ENCODE measurements around the gene TGM3. TPM values are rescaled to one million over a fixed set of nuclear protein-coding genes. Genes with fewer than 3 reads are reported as not detected.

The TGM3 gene
- total RNA-seq, 1 donor from 2014 or later = 0.32 TPM

DNA sequence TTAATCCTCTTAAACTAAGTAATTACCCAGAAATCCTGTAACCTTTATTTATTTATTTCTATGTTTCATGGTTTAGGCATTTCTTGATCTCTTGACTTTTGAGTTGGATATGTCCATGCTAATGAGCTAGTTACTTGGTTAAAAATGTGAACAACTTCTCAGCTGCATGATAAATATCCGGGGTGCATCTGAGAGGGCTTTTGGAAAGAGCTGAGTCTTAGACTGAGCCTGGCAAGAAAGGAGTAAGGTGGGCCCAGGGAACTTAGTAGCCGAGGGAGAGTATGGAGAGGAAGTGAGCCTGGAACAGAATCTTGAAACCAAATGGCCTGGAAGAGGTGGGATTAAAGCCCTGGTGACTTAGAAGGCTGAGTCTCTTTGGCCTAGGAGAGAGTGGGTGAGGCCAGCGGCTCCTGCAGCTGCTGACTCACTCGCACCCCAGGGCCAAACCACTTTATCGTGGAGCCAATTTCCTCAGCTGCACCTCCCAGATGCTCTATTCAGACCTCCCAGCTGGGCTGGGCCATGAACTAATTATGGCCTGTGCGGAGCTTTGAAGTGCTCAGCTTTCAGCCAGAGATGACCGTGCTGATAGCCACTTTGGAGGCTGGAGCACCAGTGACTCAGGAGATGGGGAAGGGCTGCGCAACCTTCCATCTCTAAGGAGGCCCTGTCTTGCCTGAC is 19.1 kb downstream of the TGM3 start:
- no peak overlapping the region for H3K4me3 ChIP-seq
- intact Hi-C loops (cut with DNase I) = no loop called here
- H3K36me3 ChIP-seq = no peaks in the 10 kb centered on the region
- no peak overlapping the region for H3K27ac ChIP-seq
- TF ChIP-seq, protein P1, sequence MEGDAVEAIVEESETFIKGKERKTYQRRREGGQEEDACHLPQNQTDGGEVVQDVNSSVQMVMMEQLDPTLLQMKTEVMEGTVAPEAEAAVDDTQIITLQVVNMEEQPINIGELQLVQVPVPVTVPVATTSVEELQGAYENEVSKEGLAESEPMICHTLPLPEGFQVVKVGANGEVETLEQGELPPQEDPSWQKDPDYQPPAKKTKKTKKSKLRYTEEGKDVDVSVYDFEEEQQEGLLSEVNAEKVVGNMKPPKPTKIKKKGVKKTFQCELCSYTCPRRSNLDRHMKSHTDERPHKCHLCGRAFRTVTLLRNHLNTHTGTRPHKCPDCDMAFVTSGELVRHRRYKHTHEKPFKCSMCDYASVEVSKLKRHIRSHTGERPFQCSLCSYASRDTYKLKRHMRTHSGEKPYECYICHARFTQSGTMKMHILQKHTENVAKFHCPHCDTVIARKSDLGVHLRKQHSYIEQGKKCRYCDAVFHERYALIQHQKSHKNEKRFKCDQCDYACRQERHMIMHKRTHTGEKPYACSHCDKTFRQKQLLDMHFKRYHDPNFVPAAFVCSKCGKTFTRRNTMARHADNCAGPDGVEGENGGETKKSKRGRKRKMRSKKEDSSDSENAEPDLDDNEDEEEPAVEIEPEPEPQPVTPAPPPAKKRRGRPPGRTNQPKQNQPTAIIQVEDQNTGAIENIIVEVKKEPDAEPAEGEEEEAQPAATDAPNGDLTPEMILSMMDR (IDR thresholded peaks at IDR 0.05) = no peak
- no peaks in the 10 kb centered on the region for H3K9me3 ChIP-seq
- peaks cover 3% of the 10 kb centered on the region for H3K27me3 ChIP-seq (ENCODE audit: low read depth)
- no peak for DNase-seq
- no peaks in the 10 kb centered on the region for H3K4me1 ChIP-seq
- ATAC-seq = peak; percentile 33 to 52

DNA sequence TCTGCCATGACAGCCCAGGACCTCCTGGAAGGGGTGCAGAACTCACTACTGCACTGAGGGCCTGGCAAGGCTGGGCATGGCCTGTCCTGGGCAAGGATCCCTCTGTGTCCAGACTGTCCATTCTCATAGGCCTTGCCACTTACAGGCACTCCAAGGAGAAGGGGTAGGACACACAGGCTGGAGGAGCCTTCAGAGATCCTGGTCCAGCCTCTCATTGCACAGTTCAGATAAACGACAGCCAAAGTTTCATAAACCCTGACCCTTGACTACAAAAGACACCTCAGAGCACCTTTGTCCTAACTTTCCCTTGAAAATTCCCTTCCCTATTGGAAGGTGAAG is 19.6 kb downstream of the TGM3 start:
- TF ChIP-seq, protein P1 (IDR thresholded peaks at IDR 0.05) = no peak
- no peaks in the 10 kb centered on the region for H3K4me1 ChIP-seq
- H3K36me3 ChIP-seq = no peaks in the 10 kb centered on the region
- H3K9me3 ChIP-seq = no peaks in the 10 kb centered on the region
- no peak for DNase-seq
- no peak overlapping the region for H3K4me3 ChIP-seq
- peak in 1 of 2 donors; percentile 23 for ATAC-seq
- intact Hi-C loops (cut with DNase I) = no loop called here
- H3K27me3 ChIP-seq (ENCODE audit: low read depth) = no peaks in the 10 kb centered on the region
- no peak overlapping the region for H3K27ac ChIP-seq

DNA sequence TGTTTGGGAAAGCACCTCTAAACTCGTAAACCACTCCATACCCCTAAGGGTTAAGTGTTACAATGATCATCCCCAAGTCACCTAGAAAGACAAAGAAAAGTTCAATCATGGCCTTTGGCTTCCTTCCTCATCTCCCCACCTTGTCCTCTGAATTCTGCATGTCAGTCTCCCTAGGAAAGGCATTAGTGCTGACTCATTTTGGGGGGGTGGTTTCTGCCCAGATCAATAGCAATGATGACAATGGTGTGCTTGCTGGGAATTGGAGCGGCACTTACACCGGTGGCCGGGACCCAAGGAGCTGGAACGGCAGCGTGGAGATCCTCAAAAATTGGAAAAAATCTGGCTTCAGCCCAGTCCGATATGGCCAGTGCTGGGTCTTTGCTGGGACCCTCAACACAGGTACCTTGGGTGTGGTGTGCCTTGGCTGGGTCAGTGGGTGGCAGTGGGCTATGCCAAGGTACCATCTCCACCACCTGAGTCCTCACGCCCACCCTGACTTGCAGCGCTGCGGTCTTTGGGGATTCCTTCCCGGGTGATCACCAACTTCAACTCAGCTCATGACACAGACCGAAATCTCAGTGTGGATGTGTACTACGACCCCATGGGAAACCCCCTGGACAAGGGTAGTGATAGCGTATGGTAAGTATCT is 21.2 kb downstream of the TGM3 start:
- TF ChIP-seq, protein P1 (IDR thresholded peaks at IDR 0.05) = no peak
- no peaks in the 10 kb centered on the region for H3K27me3 ChIP-seq (ENCODE audit: low read depth)
- H3K4me3 ChIP-seq = no peak overlapping the region
- ATAC-seq = no peak
- intact Hi-C loops (cut with DNase I) = no loop called here
- H3K4me1 ChIP-seq = no peaks in the 10 kb centered on the region
- no peaks in the 10 kb centered on the region for H3K9me3 ChIP-seq
- no peaks in the 10 kb centered on the region for H3K36me3 ChIP-seq
- no peak for DNase-seq
- no peak overlapping the region for H3K27ac ChIP-seq

DNA sequence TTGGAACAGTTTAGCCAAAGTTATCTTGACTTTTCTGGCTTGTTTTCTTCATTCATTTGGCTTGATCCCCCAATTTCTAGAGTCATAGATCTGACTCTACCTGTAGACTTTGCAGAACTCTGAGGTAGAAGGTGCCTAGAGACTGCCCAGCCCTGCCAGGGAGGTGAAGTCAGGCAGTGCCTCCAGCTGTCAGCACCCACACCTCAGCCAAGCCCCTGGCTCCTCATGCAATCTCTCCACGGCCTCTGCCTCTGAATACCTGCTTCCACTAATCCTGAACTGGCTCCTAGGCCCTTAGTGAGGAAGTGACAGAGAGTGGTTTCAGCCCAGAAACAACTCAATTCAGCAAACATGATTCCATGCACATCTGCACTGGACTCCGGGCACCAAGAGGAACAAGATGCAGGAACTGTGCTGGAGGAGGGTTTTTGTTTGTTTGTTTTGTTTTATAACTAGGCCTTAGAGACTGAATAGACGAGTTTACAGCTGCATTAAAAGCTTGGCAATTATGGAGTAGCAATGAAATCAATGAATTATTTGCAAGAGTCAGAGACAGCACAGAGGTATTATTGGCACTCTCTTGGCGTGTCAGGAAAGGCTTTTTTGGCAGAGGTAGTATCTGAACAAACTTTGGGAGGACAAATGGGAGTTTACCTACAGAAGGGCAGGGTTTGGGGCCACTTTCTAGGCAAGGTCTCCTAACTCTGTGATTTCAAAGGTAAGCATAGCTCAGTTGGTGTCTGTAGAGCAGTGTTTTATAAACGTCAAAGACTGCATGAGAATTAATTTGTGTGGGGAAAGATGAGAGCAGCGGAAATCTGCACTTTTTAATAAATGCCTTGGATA is 25.2 kb downstream of the TGM3 start:
- Histone ChIP-seq H3K27ac (no peak overlapping the region), H3K9me3 (no peaks in the 10 kb centered on the region), H3K27me3 (ENCODE audit: low read depth) (peaks cover 1% of the 10 kb centered on the region), H3K4me3 (no peak overlapping the region), H3K36me3 (no peaks in the 10 kb centered on the region), H3K4me1 (no peaks in the 10 kb centered on the region)
- intact Hi-C loops (cut with DNase I) = no loop called here
- DNase-seq (no peak), ATAC-seq (no peak)
- TF ChIP-seq, protein P1 (IDR thresholded peaks at IDR 0.05) = no peak

DNA sequence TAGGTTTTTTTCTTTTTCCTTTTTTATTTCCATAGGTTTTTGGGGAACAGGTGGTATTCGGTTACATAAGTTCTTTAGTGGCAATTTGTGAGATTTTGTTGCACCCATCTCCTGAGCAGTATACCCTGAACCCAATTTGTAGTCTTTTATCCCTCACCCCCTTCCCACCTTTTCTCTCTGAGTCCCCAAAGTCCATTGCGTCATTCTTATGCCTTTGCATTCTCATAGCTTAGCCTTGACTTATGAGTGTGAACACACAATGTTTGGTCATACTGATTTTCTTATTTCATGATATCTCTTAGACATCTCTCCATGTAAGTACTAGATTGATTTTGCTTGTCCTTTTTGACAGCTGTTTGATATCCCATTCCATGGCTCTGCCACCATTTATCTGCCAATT is 27.2 kb downstream of the TGM3 start:
- TF ChIP-seq, protein P1 (IDR thresholded peaks at IDR 0.05) = no peak
- Histone ChIP-seq H3K36me3 (no peaks in the 10 kb centered on the region), H3K27ac (no peak overlapping the region), H3K4me3 (no peak overlapping the region), H3K4me1 (no peaks in the 10 kb centered on the region), H3K27me3 (ENCODE audit: low read depth) (peaks cover 4% of the 10 kb centered on the region), H3K9me3 (no peaks in the 10 kb centered on the region)
- intact Hi-C loops (cut with DNase I) = no loop called here
- DNase-seq = no peak
- no peak for ATAC-seq

Data from lower lobe of right lung (tissue), 2 donors.